SK-N-SH (cell line): ENCODE measurements around the gene MAPKBP1. TPM values are rescaled to one million over a fixed set of nuclear protein-coding genes. Genes with fewer than 3 reads are reported as not detected.

Source experiments
- CTCF ChIA-PET: fragments of 300-600, 350-600 bp; formaldehyde crosslinking; extraction: SDS; loops from one replicate; lab custom pipeline; 2021; lab: Yijun Ruan, JAX
- POLR2A ChIA-PET: fragments of 350-600 bp; sonication (Branson Sonifier 250); formaldehyde crosslinking; extraction: SDS; loops from one replicate; lab custom pipeline; 2020; ENCODE audit warnings: antibody characterized with exemption, inconsistent platforms; lab: Yijun Ruan, JAX
- DNase-seq: peaks from one replicate; pipeline ENCODE4 v3.0.0; 2012
- H2AFZ ChIP-seq: fragments of 200-600 bp; sonication (generic); 2 replicates; pipeline ENCODE4 v1.8.1; 2016; ENCODE audit warnings: antibody characterized with exemption, mild to moderate bottlenecking, low read depth
- H3F3A ChIP-seq: fragments of 200-600 bp; sonication (generic); replicated peaks from 2 replicates; pipeline ENCODE3; 2016; ENCODE audit warnings: antibody characterized with exemption, mild to moderate bottlenecking; ENCODE audit not compliant: insufficient read depth
- H3K27ac ChIP-seq, 2 experiments: fragments of 200-500 bp in 1 of 2; fragments of 200-600 bp in 1 of 2; sonication (Bioruptor generic) in 1 of 2; sonication (generic), shearing (Covaris generic) in 1 of 2; 2 replicates each; pipeline versions ENCODE4 v1.5.1 to v1.6.1; 2014 to 2016; ENCODE audit warnings: low read depth in 2 of 2, inconsistent platforms in 1 of 2, low read length in 1 of 2, mild to moderate bottlenecking in 1 of 2, mixed read lengths in 1 of 2
- H3K27me3 ChIP-seq: fragments of 200-600 bp; sonication (generic), shearing (Covaris generic); 2 replicates; pipeline ENCODE4 v1.6.1; 2016; ENCODE audit warnings: mixed run types; ENCODE audit not compliant: insufficient read depth
- H3K36me3 ChIP-seq, 2 experiments: fragments of 200-500 bp in 1 of 2; fragments of 200-600 bp in 1 of 2; sonication (Bioruptor generic) in 1 of 2; sonication (generic) in 1 of 2; replicated peaks in 1 of 2; 2 replicates each; pipeline versions ENCODE3 to v1.5.1; 2014 to 2016; ENCODE audit warnings: low read length in 1 of 2, mild to moderate bottlenecking in 1 of 2; ENCODE audit not compliant: insufficient read depth in 2 of 2, control insufficient read depth in 1 of 2
- H3K4me1 ChIP-seq, 2 experiments: fragments of 200-500 bp in 1 of 2; fragments of 200-600 bp in 1 of 2; sonication (Bioruptor generic) in 1 of 2; sonication (generic), shearing (Covaris generic) in 1 of 2; 2 replicates each; pipeline versions ENCODE4 v1.5.1 to v1.6.1; 2014 to 2016; ENCODE audit warnings: low read depth in 1 of 2, low read length in 1 of 2, mixed run types in 1 of 2; ENCODE audit not compliant: insufficient read depth in 2 of 2, control insufficient read depth in 1 of 2
- H3K4me2 ChIP-seq: fragments of 200-600 bp; sonication (generic), shearing (Covaris generic); 2 replicates; pipeline ENCODE4 v1.6.1; 2017; ENCODE audit warnings: mixed run types
- H3K4me3 ChIP-seq, 2 experiments: fragments of 200-500 bp in 1 of 2; fragments of 200-600 bp in 1 of 2; sonication (Bioruptor generic) in 1 of 2; sonication (generic), shearing (Covaris generic) in 1 of 2; 2 replicates each; pipeline versions ENCODE4 v1.5.1 to v1.8.1; 2014 to 2016; ENCODE audit warnings: low read depth in 2 of 2, inconsistent platforms in 1 of 2, low read length in 1 of 2, mild to moderate bottlenecking in 1 of 2, mixed read lengths in 1 of 2, moderate library complexity in 1 of 2
- H3K79me2 ChIP-seq: fragments of 200-600 bp; sonication (generic); 2 replicates; pipeline ENCODE4 v1.8.1; 2017; ENCODE audit warnings: mild to moderate bottlenecking; ENCODE audit not compliant: insufficient read depth
- H3K9ac ChIP-seq: fragments of 200-600 bp; sonication (generic); 2 replicates; pipeline ENCODE4 v1.6.1; 2017; ENCODE audit warnings: mixed run types
- H3K9me2 ChIP-seq: fragments of 200-600 bp; sonication (generic); 2 replicates; pipeline ENCODE4 v1.6.1; 2017; ENCODE audit warnings: mixed run types
- H3K9me3 ChIP-seq: fragments of 200-600 bp; sonication (generic); 2 replicates; pipeline ENCODE4 v1.6.1; 2017; ENCODE audit warnings: mixed run types, mild to moderate bottlenecking, moderate library complexity
- H4K20me1 ChIP-seq: fragments of 200-600 bp; sonication (generic); 2 replicates; pipeline ENCODE4 v1.6.1; 2017; ENCODE audit warnings: mild to moderate bottlenecking, mixed run types; ENCODE audit not compliant: insufficient read depth
- EZH2phosphoT487 ChIP-seq: fragments of 200-600 bp; sonication (generic); IDR thresholded peaks from 2 replicates; pipeline ENCODE4 v1.6.1; 2017; ENCODE audit warnings: low read depth, mixed run types, mild to moderate bottlenecking, antibody characterized with exemption, moderate library complexity, borderline replicate concordance
- FOSL2 ChIP-seq: IDR thresholded peaks from 2 replicates; pipeline ENCODE4 v1.4.0; 2012; ENCODE audit warnings: low read depth, mild to moderate bottlenecking, moderate library complexity, borderline replicate concordance
- FOXJ3 ChIP-seq: sonication (generic); formaldehyde crosslinking; IDR thresholded peaks from 2 replicates; pipeline ENCODE4 v1.5.1; 2020; ENCODE audit warnings: mild to moderate bottlenecking, missing genetic modification reagents
- FOXM1 ChIP-seq: IDR thresholded peaks from 2 replicates; pipeline ENCODE4 v1.4.0; 2012; ENCODE audit warnings: low read depth, mild to moderate bottlenecking
- GATA2 ChIP-seq: sonication (generic); formaldehyde crosslinking; IDR thresholded peaks from 2 replicates; pipeline ENCODE4 v1.5.0; 2020; ENCODE audit warnings: mild to moderate bottlenecking, missing genetic modification reagents
- JUND ChIP-seq: IDR thresholded peaks from 2 replicates; pipeline ENCODE4 v1.4.0; 2012
- MEF2A ChIP-seq: IDR thresholded peaks from 2 replicates; pipeline ENCODE4 v1.4.0; 2012; ENCODE audit warnings: low read depth, borderline replicate concordance
- POLR2AphosphoS5 ChIP-seq: IDR thresholded peaks from 2 replicates; pipeline ENCODE4 v1.6.1; 2012; ENCODE audit warnings: low read depth, low read length
- REST ChIP-seq: IDR thresholded peaks from 2 replicates; pipeline ENCODE4 v1.6.1; 2012; ENCODE audit warnings: mild to moderate bottlenecking, low read depth, low read length, moderate library complexity
- SIN3A ChIP-seq: IDR thresholded peaks from 2 replicates; pipeline ENCODE4 v1.6.1; 2012; ENCODE audit warnings: low read depth, mild to moderate bottlenecking, low read length, moderate library complexity, borderline replicate concordance
- TAF1 ChIP-seq: IDR thresholded peaks from 2 replicates; pipeline ENCODE4 v1.6.1; 2012; ENCODE audit warnings: low read depth, mild to moderate bottlenecking, low read length, moderate library complexity, borderline replicate concordance
- TCF12 ChIP-seq: IDR thresholded peaks from 2 replicates; pipeline ENCODE4 v1.4.0; 2012
- USF1 ChIP-seq: IDR thresholded peaks from 2 replicates; pipeline ENCODE4 v1.4.0; 2012; ENCODE audit warnings: low read depth, borderline replicate concordance
- WGBS: methylation state at CpG from one replicate; pipeline ENCODE4 v1.1.6; 2017; ENCODE audit warnings: low lambda C conversion rate; 5-methylcytosine and 5-hydroxymethylcytosine counted together
- polyA plus RNA-seq, 3 experiments: library from polyadenylated mRNA; depleted of rRNA; stranded (reverse); fragments of >200 nt; gene quantifications; 2 replicates each; pipeline ENCODE4 v1.2.3, GENCODE V29; 2012

The MAPKBP1 gene
- polyA plus RNA-seq, 1 of the 3 experiments (the other 2 are of a cell fraction), result 5.2 TPM

- no peaks in the 10 kb centered on the region for H3K79me2 ChIP-seq
- no peaks in the 10 kb centered on the region for H3K9me3 ChIP-seq
- no peaks in the 10 kb centered on the region for H4K20me1 ChIP-seq
- no peak overlapping the region for H2AFZ ChIP-seq
- peaks cover 0 to 15% of the 10 kb centered on the region in 2 experiments for H3K36me3 ChIP-seq
- no peaks in the 10 kb centered on the region for H3F3A ChIP-seq
- 81% methylated on average over 6 of the region's 10 CpGs for WGBS
- H3K9ac ChIP-seq, result no peak overlapping the region
- ChIA-PET CTCF (interaction anchor here (1.1 to 1.2 kb wide), 3 partner anchors 11 to 33 kb away, joined by 3 to 4 read pairs (median 3); no protein-coding TSS in a partner anchor), POLR2A (interaction anchor here (0.7 kb wide), 1 partner anchor 12 kb away, joined by 3 read pairs; no protein-coding TSS in a partner anchor)
- no peaks in the 10 kb centered on the region for H3K9me2 ChIP-seq
- no peak overlapping the region for H3K4me3 ChIP-seq
- no peak for DNase-seq
- no peaks in the 10 kb centered on the region for H3K27me3 ChIP-seq
- H3K4me1 ChIP-seq, result peaks cover 0 to 15% of the 10 kb centered on the region in 2 experiments; a peak in 1 of 4 replicates
- TF ChIP-seq SIN3A, result no peak
- TF ChIP-seq POLR2AphosphoS5, result no peak
- no peak for TF ChIP-seq GATA2 (CRISPR knock-in tag)
- no peak for TF ChIP-seq REST
- no peak for TF ChIP-seq JUND
- no peak for TF ChIP-seq FOXJ3
- no peak for TF ChIP-seq TCF12
- no peak overlapping the region for H3K4me2 ChIP-seq
- H3K27ac ChIP-seq, result no peak overlapping the region
These were observed 69.3 kb downstream of the MAPKBP1 start for GRCh38 chr15:41843571-41843970.

- no peaks in the 10 kb centered on the region for H3K9me2 ChIP-seq
- TF ChIP-seq USF1 (no peak), MEF2A (no peak), FOXM1 (no peak), TAF1 (no peak), FOSL2 (no peak), REST (no peak), EZH2phosphoT487 (no peak), SIN3A (no peak)
- H3K9ac ChIP-seq, result no peak overlapping the region
- no peaks in the 10 kb centered on the region for H3K79me2 ChIP-seq
- H3F3A ChIP-seq, result no peaks in the 10 kb centered on the region
- no peaks in the 10 kb centered on the region for H4K20me1 ChIP-seq
- H3K4me1 ChIP-seq, result peaks cover 0 to 22% of the 10 kb centered on the region in 2 experiments; a peak in 1 of 4 replicates
- H3K4me3 ChIP-seq, result no peak overlapping the region
- peaks cover 0 to 15% of the 10 kb centered on the region in 2 experiments for H3K36me3 ChIP-seq
- WGBS, result 100% methylated on average over 1 of the region's 12 CpGs
- CTCF ChIA-PET, result interaction anchor here (1.1 to 1.2 kb wide), 2 partner anchors 20 to 34 kb away, joined by 3 to 4 read pairs; no protein-coding TSS in a partner anchor
- no peak overlapping the region for H3K27ac ChIP-seq
- DNase-seq, result no peak
- H3K4me2 ChIP-seq, result no peak overlapping the region
- no peaks in the 10 kb centered on the region for H3K9me3 ChIP-seq
- POLR2A ChIA-PET, result interaction anchor here (0.7 kb wide), 1 partner anchor 272 kb away, joined by 3 read pairs; no protein-coding TSS in a partner anchor
- H3K27me3 ChIP-seq, result no peaks in the 10 kb centered on the region
- H2AFZ ChIP-seq, result no peak overlapping the region
These were observed 70.5 kb downstream of the MAPKBP1 start for GRCh38 chr15:41844814-41845213.
